WTC11 (cell line): Measurements from ENCODE around the gene SPAG5. TPM values are rescaled to one million over a fixed set of nuclear protein-coding genes. Genes with fewer than 3 reads are reported as not detected.

Experiments used
- ATAC-seq: fragments of 200-7000 bp; cut with Tn5 transposase; 2 replicates; pipeline ENCODE4 v1.10.0; 2021; ENCODE audit warnings: mild to moderate bottlenecking, moderate library complexity
- CTCF ChIA-PET: fragments of 300-600 bp; sonication (Branson Sonifier 250); formaldehyde crosslinking; loops from one replicate; lab custom pipeline; 2021; ENCODE audit warnings: antibody characterized with exemption; lab: Charles Lee
- POLR2A ChIA-PET: fragments of 350-600 bp; sonication (Branson Sonifier 250); formaldehyde crosslinking; loops from one replicate; lab custom pipeline; 2021; ENCODE audit warnings: antibody characterized with exemption; lab: Charles Lee
- DNase-seq: peaks from one replicate; pipeline ENCODE4 v3.0.0; 2021; ENCODE audit warnings: low spot score
- H3K27ac Mint-ChIP-seq: 2 replicates; pipeline ENCODE4 v1.8.0; 2021; ENCODE audit warnings: mixed read lengths
- H3K27me3 Mint-ChIP-seq: 2 replicates; pipeline ENCODE4 v1.8.0; 2021; ENCODE audit warnings: low read depth, mild to moderate bottlenecking, moderate library complexity, mixed read lengths
- H3K36me3 Mint-ChIP-seq: 2 replicates; pipeline ENCODE4 v1.8.0; 2021; ENCODE audit warnings: mixed read lengths
- H3K4me1 Mint-ChIP-seq: 2 replicates; pipeline ENCODE4 v1.8.0; 2022; ENCODE audit warnings: mixed read lengths
- H3K4me3 Mint-ChIP-seq: 2 replicates; pipeline ENCODE4 v1.8.0; 2021; ENCODE audit warnings: mild to moderate bottlenecking, moderate library complexity, mixed read lengths
- H3K9me3 Mint-ChIP-seq: 2 replicates; pipeline ENCODE4 v1.8.0; 2021; ENCODE audit warnings: mixed read lengths
- GABPB1 ChIP-seq: sonication (generic); formaldehyde crosslinking; IDR thresholded peaks from 2 replicates; pipeline ENCODE4 v1.8.1; 2023; ENCODE audit warnings: mild to moderate bottlenecking, missing genetic modification reagents
- IRF2 ChIP-seq: sonication (generic); formaldehyde crosslinking; IDR thresholded peaks from 2 replicates; pipeline ENCODE4 v1.8.0; 2022; ENCODE audit warnings: low read depth, missing genetic modification reagents, borderline replicate concordance
- JUN ChIP-seq: sonication (generic); formaldehyde crosslinking; IDR thresholded peaks from 2 replicates; pipeline ENCODE4 v1.8.0; 2023; ENCODE audit warnings: mild to moderate bottlenecking, missing genetic modification reagents
- MXD4 ChIP-seq: fragments of 250-450 bp; sonication (Bioruptor Pico); IDR thresholded peaks from 2 replicates; pipeline ENCODE4 v1.8.0; 2021; ENCODE audit warnings: mild to moderate bottlenecking, moderate library complexity, borderline replicate concordance
- NFE2L1 ChIP-seq: sonication (generic); formaldehyde crosslinking; IDR thresholded peaks from 2 replicates; pipeline ENCODE4 v1.8.1; 2023; ENCODE audit warnings: missing genetic modification reagents
- NR3C1 ChIP-seq: sonication (generic); formaldehyde crosslinking; conservative IDR thresholded peaks from 2 replicates; pipeline ENCODE4 v1.8.1; 2023; ENCODE audit warnings: low read depth, mild to moderate bottlenecking, missing genetic modification reagents
- TCF7 ChIP-seq: sonication (generic); formaldehyde crosslinking; IDR thresholded peaks from 2 replicates; pipeline ENCODE4 v1.8.0; 2022; ENCODE audit warnings: mild to moderate bottlenecking, low read depth, missing genetic modification reagents, moderate library complexity
- ZNF263 ChIP-seq: sonication (generic); formaldehyde crosslinking; IDR thresholded peaks from 2 replicates; pipeline ENCODE4 v1.8.1; 2022; ENCODE audit warnings: low read depth, mild to moderate bottlenecking, moderate library complexity, missing genetic modification reagents
- total RNA-seq: library from RNA; stranded (reverse); gene quantifications from 3 replicates; pipeline ENCODE4 v1.2.3, GENCODE V29; 2021
- TF ChIP-seq, protein P1 (sequence below): sonication (generic); formaldehyde crosslinking; IDR thresholded peaks from 2 replicates; pipeline ENCODE4 v1.8.0; 2022; ENCODE audit warnings: mild to moderate bottlenecking, missing genetic modification reagents
- TF ChIP-seq, protein P2 (sequence below): sonication (generic); formaldehyde crosslinking; IDR thresholded peaks from 2 replicates; pipeline ENCODE4 v1.8.1; 2022; ENCODE audit warnings: low read depth, mild to moderate bottlenecking, moderate library complexity, missing genetic modification reagents, borderline replicate concordance
- TF ChIP-seq, protein P3 (sequence below): sonication (generic); formaldehyde crosslinking; IDR thresholded peaks from 2 replicates; pipeline ENCODE4 v1.8.0; 2022; ENCODE audit warnings: missing genetic modification reagents
- TF ChIP-seq, protein P4 (sequence below): sonication (generic); formaldehyde crosslinking; IDR thresholded peaks from 2 replicates; pipeline ENCODE4 v1.8.1; 2022; ENCODE audit warnings: mild to moderate bottlenecking, moderate library complexity, missing genetic modification reagents
- TF ChIP-seq, protein P5 (sequence below): fragments of 250-450 bp; sonication (Bioruptor Pico); IDR thresholded peaks from 2 replicates; pipeline ENCODE4 v1.8.0; 2021; ENCODE audit warnings: mild to moderate bottlenecking
- TF ChIP-seq, protein P6 (sequence below): fragments of 250-450 bp; sonication (Bioruptor Pico); IDR thresholded peaks from 2 replicates; pipeline ENCODE4 v1.9.0; 2021; ENCODE audit warnings: mild to moderate bottlenecking

The SPAG5 gene
- total RNA-seq, 1 experiment from 2014 or later = 146 TPM

DNA sequence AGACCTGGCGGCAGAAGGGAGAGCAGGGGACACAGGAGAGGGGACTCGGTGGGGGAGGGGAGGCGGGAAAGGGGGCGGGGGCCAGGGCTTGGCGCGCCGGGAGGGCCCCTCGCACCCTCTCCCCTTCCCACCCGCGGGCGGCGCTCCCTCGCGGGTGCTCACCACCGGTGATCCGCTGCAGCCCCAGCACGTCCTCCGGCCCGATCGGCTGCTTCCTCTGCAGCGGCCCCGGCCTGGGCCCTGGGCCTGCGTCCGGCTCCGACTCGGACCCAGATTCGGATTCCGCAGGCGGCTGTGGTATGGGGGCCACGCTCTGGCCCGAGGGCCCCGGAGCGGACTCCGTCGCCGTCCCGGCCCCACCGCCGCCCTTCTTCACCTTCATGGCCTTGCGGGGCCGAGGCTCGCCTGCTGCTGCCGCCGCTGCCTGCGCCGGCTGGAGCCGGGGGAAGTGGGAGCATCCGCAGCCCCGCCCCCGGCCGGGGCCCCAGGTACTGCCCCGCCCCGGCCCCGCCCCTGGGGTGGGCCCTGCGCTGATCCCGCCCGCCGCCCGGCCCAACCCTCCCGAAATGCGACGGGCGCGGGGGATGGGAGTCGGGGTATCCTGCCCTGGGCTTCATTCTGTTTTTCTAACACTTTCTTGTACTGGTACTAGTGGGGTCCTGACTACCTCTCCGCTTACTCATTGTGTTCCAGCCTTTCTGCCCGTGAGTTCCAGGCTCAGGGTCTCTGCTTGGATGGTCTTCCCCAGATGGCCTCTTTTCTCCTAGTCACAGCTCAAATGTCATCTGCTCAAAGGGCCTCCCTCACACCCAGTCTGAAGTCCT, 46.4 kb downstream of the SPAG5 start, which contains the start of gene UNC119 (continued):
- TF ChIP-seq, protein P1, sequence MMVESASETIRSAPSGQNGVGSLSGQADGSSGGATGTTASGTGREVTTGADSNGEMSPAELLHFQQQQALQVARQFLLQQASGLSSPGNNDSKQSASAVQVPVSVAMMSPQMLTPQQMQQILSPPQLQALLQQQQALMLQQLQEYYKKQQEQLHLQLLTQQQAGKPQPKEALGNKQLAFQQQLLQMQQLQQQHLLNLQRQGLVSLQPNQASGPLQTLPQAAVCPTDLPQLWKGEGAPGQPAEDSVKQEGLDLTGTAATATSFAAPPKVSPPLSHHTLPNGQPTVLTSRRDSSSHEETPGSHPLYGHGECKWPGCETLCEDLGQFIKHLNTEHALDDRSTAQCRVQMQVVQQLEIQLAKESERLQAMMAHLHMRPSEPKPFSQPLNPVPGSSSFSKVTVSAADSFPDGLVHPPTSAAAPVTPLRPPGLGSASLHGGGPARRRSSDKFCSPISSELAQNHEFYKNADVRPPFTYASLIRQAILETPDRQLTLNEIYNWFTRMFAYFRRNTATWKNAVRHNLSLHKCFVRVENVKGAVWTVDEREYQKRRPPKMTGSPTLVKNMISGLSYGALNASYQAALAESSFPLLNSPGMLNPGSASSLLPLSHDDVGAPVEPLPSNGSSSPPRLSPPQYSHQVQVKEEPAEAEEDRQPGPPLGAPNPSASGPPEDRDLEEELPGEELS = no peak
- TF ChIP-seq, protein P2, sequence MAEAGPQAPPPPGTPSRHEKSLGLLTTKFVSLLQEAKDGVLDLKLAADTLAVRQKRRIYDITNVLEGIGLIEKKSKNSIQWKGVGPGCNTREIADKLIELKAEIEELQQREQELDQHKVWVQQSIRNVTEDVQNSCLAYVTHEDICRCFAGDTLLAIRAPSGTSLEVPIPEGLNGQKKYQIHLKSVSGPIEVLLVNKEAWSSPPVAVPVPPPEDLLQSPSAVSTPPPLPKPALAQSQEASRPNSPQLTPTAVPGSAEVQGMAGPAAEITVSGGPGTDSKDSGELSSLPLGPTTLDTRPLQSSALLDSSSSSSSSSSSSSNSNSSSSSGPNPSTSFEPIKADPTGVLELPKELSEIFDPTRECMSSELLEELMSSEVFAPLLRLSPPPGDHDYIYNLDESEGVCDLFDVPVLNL (CRISPR knock-in tag) = no peak

DNA sequence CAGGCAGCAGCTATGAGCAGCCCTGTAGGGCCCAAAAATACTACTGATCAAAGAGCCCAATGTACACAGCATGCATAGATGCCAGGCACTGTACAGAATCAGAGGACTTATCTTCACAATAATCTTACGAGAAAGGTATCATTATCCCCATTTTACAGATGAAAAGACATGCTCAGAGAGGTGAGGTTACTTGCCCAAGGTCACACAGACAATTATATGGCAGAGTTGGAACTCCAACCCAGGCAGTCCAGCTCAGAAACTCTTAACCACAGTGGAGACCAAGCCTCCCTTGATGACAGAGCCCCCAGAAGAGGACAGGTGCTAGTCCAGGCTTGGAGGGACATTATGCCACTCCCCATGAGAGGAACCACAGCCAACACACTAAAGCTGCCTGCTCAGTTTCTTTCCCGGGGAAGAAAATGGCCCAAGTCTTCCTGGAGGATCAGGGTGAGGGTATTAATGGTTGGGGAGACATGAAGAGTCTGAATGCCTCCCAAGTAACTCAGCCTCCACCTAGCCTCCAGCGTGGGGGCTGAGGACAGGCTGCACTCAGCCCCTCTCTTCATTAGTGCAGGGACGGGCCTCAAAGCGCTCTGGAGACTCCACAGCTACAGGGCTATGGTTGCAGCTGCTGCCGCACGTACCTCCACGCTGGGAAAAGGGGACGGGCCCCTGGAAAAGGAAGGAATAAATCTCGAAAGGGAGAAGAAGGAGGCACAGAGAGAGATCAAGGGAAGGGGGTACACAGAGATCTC, 47.2 kb downstream of the SPAG5 start:
- H3K4me1 Mint-ChIP-seq = peaks cover 23% of the 10 kb centered on the region
- no peaks in the 10 kb centered on the region for H3K27me3 Mint-ChIP-seq
- H3K36me3 Mint-ChIP-seq = peaks cover 27% of the 10 kb centered on the region
- DNase-seq (no peak), ATAC-seq (peak; percentile 2; the same call in 1 of the 2 replicates)
- H3K27ac Mint-ChIP-seq = no peak overlapping the region; the same call in 1 of the 2 replicates
- H3K4me3 Mint-ChIP-seq = peak overlapping the region; percentile 97
- ChIA-PET POLR2A (interaction anchor here (0.6 to 1.0 kb wide), 2 partner anchors 160 to 216 kb away, joined by 3 to 5 read pairs; partner anchors contain the start of genes IFT20, PROCA1 and TNFAIP1), CTCF (interaction anchor here (0.6 to 2.1 kb wide), 9 partner anchors 11 to 143 kb away, joined by 3 to 8 read pairs (median 4); partner anchors contain the start of genes ALDOC and PIGS)
- TF ChIP-seq MXD4 (CRISPR knock-in tag) (no peak), NR3C1 (CRISPR knock-in tag) (no peak), TCF7 (CRISPR knock-in tag) (no peak), JUN (CRISPR knock-in tag) (no peak), NFE2L1 (CRISPR knock-in tag) (no peak), GABPB1 (CRISPR knock-in tag) (no peak), ZNF263 (CRISPR knock-in tag) (no peak), IRF2 (CRISPR knock-in tag) (no peak)
- TF ChIP-seq, protein P3, sequence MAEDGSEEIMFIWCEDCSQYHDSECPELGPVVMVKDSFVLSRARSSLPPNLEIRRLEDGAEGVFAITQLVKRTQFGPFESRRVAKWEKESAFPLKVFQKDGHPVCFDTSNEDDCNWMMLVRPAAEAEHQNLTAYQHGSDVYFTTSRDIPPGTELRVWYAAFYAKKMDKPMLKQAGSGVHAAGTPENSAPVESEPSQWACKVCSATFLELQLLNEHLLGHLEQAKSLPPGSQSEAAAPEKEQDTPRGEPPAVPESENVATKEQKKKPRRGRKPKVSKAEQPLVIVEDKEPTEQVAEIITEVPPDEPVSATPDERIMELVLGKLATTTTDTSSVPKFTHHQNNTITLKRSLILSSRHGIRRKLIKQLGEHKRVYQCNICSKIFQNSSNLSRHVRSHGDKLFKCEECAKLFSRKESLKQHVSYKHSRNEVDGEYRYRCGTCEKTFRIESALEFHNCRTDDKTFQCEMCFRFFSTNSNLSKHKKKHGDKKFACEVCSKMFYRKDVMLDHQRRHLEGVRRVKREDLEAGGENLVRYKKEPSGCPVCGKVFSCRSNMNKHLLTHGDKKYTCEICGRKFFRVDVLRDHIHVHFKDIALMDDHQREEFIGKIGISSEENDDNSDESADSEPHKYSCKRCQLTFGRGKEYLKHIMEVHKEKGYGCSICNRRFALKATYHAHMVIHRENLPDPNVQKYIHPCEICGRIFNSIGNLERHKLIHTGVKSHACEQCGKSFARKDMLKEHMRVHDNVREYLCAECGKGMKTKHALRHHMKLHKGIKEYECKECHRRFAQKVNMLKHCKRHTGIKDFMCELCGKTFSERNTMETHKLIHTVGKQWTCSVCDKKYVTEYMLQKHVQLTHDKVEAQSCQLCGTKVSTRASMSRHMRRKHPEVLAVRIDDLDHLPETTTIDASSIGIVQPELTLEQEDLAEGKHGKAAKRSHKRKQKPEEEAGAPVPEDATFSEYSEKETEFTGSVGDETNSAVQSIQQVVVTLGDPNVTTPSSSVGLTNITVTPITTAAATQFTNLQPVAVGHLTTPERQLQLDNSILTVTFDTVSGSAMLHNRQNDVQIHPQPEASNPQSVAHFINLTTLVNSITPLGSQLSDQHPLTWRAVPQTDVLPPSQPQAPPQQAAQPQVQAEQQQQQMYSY (CRISPR knock-in tag) = no peak
- TF ChIP-seq, protein P4, sequence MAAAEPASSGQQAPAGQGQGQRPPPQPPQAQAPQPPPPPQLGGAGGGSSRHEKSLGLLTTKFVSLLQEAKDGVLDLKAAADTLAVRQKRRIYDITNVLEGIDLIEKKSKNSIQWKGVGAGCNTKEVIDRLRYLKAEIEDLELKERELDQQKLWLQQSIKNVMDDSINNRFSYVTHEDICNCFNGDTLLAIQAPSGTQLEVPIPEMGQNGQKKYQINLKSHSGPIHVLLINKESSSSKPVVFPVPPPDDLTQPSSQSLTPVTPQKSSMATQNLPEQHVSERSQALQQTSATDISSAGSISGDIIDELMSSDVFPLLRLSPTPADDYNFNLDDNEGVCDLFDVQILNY = no peak
- TF ChIP-seq, protein P5, sequence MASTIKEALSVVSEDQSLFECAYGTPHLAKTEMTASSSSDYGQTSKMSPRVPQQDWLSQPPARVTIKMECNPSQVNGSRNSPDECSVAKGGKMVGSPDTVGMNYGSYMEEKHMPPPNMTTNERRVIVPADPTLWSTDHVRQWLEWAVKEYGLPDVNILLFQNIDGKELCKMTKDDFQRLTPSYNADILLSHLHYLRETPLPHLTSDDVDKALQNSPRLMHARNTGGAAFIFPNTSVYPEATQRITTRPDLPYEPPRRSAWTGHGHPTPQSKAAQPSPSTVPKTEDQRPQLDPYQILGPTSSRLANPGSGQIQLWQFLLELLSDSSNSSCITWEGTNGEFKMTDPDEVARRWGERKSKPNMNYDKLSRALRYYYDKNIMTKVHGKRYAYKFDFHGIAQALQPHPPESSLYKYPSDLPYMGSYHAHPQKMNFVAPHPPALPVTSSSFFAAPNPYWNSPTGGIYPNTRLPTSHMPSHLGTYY (CRISPR knock-in tag) = no peak
- TF ChIP-seq, protein P6, sequence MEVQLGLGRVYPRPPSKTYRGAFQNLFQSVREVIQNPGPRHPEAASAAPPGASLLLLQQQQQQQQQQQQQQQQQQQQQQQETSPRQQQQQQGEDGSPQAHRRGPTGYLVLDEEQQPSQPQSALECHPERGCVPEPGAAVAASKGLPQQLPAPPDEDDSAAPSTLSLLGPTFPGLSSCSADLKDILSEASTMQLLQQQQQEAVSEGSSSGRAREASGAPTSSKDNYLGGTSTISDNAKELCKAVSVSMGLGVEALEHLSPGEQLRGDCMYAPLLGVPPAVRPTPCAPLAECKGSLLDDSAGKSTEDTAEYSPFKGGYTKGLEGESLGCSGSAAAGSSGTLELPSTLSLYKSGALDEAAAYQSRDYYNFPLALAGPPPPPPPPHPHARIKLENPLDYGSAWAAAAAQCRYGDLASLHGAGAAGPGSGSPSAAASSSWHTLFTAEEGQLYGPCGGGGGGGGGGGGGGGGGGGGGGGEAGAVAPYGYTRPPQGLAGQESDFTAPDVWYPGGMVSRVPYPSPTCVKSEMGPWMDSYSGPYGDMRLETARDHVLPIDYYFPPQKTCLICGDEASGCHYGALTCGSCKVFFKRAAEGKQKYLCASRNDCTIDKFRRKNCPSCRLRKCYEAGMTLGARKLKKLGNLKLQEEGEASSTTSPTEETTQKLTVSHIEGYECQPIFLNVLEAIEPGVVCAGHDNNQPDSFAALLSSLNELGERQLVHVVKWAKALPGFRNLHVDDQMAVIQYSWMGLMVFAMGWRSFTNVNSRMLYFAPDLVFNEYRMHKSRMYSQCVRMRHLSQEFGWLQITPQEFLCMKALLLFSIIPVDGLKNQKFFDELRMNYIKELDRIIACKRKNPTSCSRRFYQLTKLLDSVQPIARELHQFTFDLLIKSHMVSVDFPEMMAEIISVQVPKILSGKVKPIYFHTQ (CRISPR knock-in tag) = no peak
- H3K9me3 Mint-ChIP-seq = no peaks in the 10 kb centered on the region
